Loucy (cell line): ENCODE results near the gene DNAJB6.

Source experiments
- EZH2phosphoT487 ChIP-seq: fragments of 200-600 bp; IDR thresholded peaks from 2 replicates; pipeline ENCODE4 v1.6.1; 2018; ENCODE audit warnings: antibody characterized with exemption, mild to moderate bottlenecking, moderate library complexity, borderline replicate concordance
- TF ChIP-seq, protein P1 (sequence below): fragments of 200-600 bp; sonication (generic); conservative IDR thresholded peaks from 2 replicates; pipeline ENCODE4 v1.5.1; 2014; ENCODE audit warnings: mild to moderate bottlenecking, antibody characterized with exemption, low read length

DNA sequence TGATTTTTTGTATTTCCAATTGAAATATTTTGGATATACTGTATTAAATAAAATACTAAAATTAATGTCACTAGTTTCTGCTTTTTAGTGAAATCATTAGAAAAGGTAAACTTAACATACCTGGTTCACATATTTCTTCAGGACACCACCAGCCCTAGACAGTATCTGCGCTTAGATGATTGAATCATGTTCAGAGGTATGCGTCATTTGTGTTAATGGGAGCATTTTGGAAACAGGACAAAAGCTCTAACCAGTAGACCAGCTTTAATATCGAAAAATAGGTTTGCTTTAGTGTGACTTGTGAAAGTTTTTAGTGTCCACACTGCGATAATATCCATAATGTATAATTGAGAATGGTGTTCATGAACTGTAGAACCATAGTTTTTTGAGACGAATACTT lies 47.1 kb downstream of the DNAJB6 start:
- TF ChIP-seq, protein P1, sequence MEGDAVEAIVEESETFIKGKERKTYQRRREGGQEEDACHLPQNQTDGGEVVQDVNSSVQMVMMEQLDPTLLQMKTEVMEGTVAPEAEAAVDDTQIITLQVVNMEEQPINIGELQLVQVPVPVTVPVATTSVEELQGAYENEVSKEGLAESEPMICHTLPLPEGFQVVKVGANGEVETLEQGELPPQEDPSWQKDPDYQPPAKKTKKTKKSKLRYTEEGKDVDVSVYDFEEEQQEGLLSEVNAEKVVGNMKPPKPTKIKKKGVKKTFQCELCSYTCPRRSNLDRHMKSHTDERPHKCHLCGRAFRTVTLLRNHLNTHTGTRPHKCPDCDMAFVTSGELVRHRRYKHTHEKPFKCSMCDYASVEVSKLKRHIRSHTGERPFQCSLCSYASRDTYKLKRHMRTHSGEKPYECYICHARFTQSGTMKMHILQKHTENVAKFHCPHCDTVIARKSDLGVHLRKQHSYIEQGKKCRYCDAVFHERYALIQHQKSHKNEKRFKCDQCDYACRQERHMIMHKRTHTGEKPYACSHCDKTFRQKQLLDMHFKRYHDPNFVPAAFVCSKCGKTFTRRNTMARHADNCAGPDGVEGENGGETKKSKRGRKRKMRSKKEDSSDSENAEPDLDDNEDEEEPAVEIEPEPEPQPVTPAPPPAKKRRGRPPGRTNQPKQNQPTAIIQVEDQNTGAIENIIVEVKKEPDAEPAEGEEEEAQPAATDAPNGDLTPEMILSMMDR, result no peak
- TF ChIP-seq EZH2phosphoT487, result no peak
